GM12891 (cell line): ENCODE data around the gene TREH.
"Not testable (repeated sequence)": the region's sequence is repeated elsewhere in the genome, so short reads cannot be mapped to it uniquely, and the experiment has no call there.

Experiments
- POLR2A ChIP-seq: IDR thresholded peaks from 2 replicates; pipeline ENCODE4 v1.6.1; 2011; ENCODE audit warnings: low read depth, low read length, control low read depth
- POLR2AphosphoS5 ChIP-seq: IDR thresholded peaks from 2 replicates; pipeline ENCODE4 v1.6.1; 2011; ENCODE audit warnings: low read depth, low read length, control low read depth
- SPI1 ChIP-seq: IDR thresholded peaks from 2 replicates; pipeline ENCODE4 v1.6.1; 2011; ENCODE audit warnings: low read depth, low read length, control low read depth
- TAF1 ChIP-seq: IDR thresholded peaks from 2 replicates; pipeline ENCODE4 v1.6.1; 2011; ENCODE audit warnings: low read depth, low read length, control low read depth

DNA sequence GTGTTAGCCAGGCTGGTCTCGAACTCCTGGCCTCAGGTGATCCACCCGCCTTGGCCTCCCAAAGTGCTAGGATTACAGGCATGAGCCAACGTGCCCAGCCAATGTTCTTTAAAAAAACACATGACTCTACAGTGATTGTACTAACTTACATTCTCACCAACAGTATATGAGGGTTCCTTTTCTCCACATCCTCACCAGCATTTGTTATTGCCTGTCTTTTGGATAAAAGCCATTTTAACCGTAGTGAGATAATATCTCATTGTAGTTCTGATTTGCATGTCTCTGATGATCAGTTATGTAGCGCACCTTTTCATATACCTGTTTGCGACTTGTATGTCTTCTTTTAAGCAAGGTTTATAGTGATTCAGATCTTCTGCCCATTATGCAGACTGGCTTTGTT is 3.5 kb upstream of the TREH start:
- TF ChIP-seq POLR2AphosphoS5, POLR2A, TAF1, SPI1: not testable (repeated sequence)
